Endothelial cell of umbilical vein (primary cell): ENCODE results near the gene ROPN1B. TPM values are rescaled to one million over a fixed set of nuclear protein-coding genes. Genes with fewer than 3 reads are reported as not detected.

Experiments
- BruUV-seq: library from RNA; stranded (reverse); fragments of 400-500 nt; replicated peaks from 2 replicates; lab custom pipeline; 2021; lab: Mats Ljungman, UMichigan
- CTCF ChIA-PET: fragments of 300-600, 350-600 bp; sonication (Branson Sonifier 250); formaldehyde crosslinking; loops from one replicate; lab custom pipeline; 2021; ENCODE audit warnings: antibody characterized with exemption, inconsistent platforms; lab: Charles Lee
- POLR2A ChIA-PET: fragments of 300-600, 350-600 bp; sonication (Branson Sonifier 250); formaldehyde crosslinking; loops from one replicate; lab custom pipeline; 2021; ENCODE audit warnings: antibody characterized with exemption, inconsistent platforms; lab: Charles Lee
- DNase-seq: peaks from one replicate; pipeline ENCODE4 v3.0.0-alpha.2; 2011; ENCODE audit warnings: low read depth, low spot score
- FAIRE-seq: peaks from 2 replicates; lab custom pipeline; 2011; peaks lifted over from hg19 to GRCh38; lab: Jason Lieb, UNC
- H2AFZ ChIP-seq: 2 replicates; pipeline ENCODE4 v1.6.0; 2012; ENCODE audit warnings: low read depth, low read length, control low read depth, inconsistent platforms
- H3K27ac ChIP-seq: 2 replicates; pipeline ENCODE4 v1.5.1; 2011; ENCODE audit warnings: low read depth, mild to moderate bottlenecking, control low read depth, low read length, moderate library complexity; ENCODE audit not compliant: insufficient read depth
- H3K27me3 ChIP-seq, 2 experiments: 2 replicates each; pipeline versions ENCODE4 v1.6.0 to v1.6.1; 2011; ENCODE audit warnings: low read length in 2 of 2, mixed read lengths in 1 of 2; ENCODE audit not compliant: control insufficient read depth in 2 of 2, insufficient read depth in 2 of 2
- H3K36me3 ChIP-seq, 2 experiments: 2 replicates in 1 of 2; 3 replicates in 1 of 2; pipeline ENCODE4 v1.5.1; 2011; ENCODE audit warnings: low read length in 2 of 2, mild to moderate bottlenecking in 1 of 2, moderate library complexity in 1 of 2; ENCODE audit not compliant: control insufficient read depth in 2 of 2, insufficient read depth in 2 of 2; ENCODE audit errors: extremely low read depth in 1 of 2
- H3K4me1 ChIP-seq: 3 replicates; pipeline ENCODE4 v1.5.1; 2011; ENCODE audit warnings: mild to moderate bottlenecking, low read length; ENCODE audit not compliant: control insufficient read depth, insufficient read depth; ENCODE audit errors: extremely low read depth
- H3K4me2 ChIP-seq: 2 replicates; pipeline ENCODE4 v1.6.1; 2011; ENCODE audit warnings: low read length, control low read depth, mixed read lengths; ENCODE audit not compliant: insufficient read depth
- H3K4me3 ChIP-seq, 3 experiments: fragments of 200-600 bp in 1 of 3; sonication (generic), shearing (Covaris generic) in 1 of 3; replicated peaks in 1 of 3; 2 replicates each; pipeline ENCODE4 v1.5.1; 2011 to 2016; ENCODE audit warnings: control low read depth in 3 of 3, low read length in 3 of 3, mild to moderate bottlenecking in 2 of 3, inconsistent platforms in 1 of 3, low read depth in 1 of 3, moderate library complexity in 1 of 3; ENCODE audit not compliant: insufficient read depth in 1 of 3
- H3K79me2 ChIP-seq: 2 replicates; pipeline ENCODE4 v1.6.0; 2012; ENCODE audit warnings: low read length, inconsistent platforms; ENCODE audit not compliant: control insufficient read depth, insufficient read depth
- H3K9ac ChIP-seq: replicated peaks from 2 replicates; pipeline ENCODE3; 2011; ENCODE audit warnings: low read length, control low read depth; ENCODE audit not compliant: insufficient read depth; ENCODE audit errors: extremely low read depth
- H3K9me1 ChIP-seq: replicated peaks from 3 replicates; pipeline ENCODE4 v1.6.0; 2011; ENCODE audit warnings: mild to moderate bottlenecking, low read length; ENCODE audit not compliant: control insufficient read depth, insufficient read depth; ENCODE audit errors: extremely low read depth
- H3K9me3 ChIP-seq: replicated peaks from 2 replicates; pipeline ENCODE4 v1.5.1; 2012; ENCODE audit warnings: low read length, inconsistent platforms; ENCODE audit not compliant: control insufficient read depth, insufficient read depth
- H4K20me1 ChIP-seq: replicated peaks from 2 replicates; pipeline ENCODE3; 2011; ENCODE audit warnings: mild to moderate bottlenecking, low read length; ENCODE audit not compliant: control insufficient read depth, insufficient read depth; ENCODE audit errors: extremely low read depth
- EZH2 ChIP-seq: IDR thresholded peaks from 2 replicates; pipeline ENCODE4 v1.6.1; 2012; ENCODE audit warnings: borderline replicate concordance, low read depth, mild to moderate bottlenecking, moderate library complexity, low read length, inconsistent platforms; ENCODE audit not compliant: severe bottlenecking
- GATA2 ChIP-seq: IDR thresholded peaks from 2 replicates; pipeline ENCODE4 v1.7.0; 2011; ENCODE audit warnings: low read depth, mild to moderate bottlenecking, moderate library complexity, mixed read lengths, low read length; ENCODE audit not compliant: insufficient read length, insufficient read depth
- JUN ChIP-seq: IDR thresholded peaks from 2 replicates; pipeline ENCODE4 v1.6.1; 2011; ENCODE audit warnings: borderline replicate concordance, low read depth; ENCODE audit not compliant: insufficient read length, insufficient read depth
- MYC ChIP-seq: IDR thresholded peaks from one replicate; pipeline ENCODE4 v1.6.1; 2011; ENCODE audit warnings: mild to moderate bottlenecking, low read depth, low read length
- dilution Hi-C: fragments of 300-500 bp; cut with MboI; formaldehyde crosslinking; loops from one replicate; pipeline ENCODE4 v1.15.0; 2019; ENCODE audit warnings: low sequenced_read_pairs; ENCODE audit not compliant: extremely low pct_ligation_motif_present
- intact Hi-C: fragments of 100-400 bp; cut with micrococcal nuclease; formaldehyde crosslinking; loops from one replicate; pipeline ENCODE4 v1.10.0; 2022
- polyA plus RNA-seq, 4 experiments: library from polyadenylated mRNA; depleted of rRNA in 3 of 4; stranded (reverse) in 3 of 4; unstranded in 1 of 4; fragments of >200 nt; gene quantifications; 2 replicates each; pipeline versions ENCODE4 v1.2.1 to v1.2.3, GENCODE V29; 2011 to 2012; ENCODE audit warnings: missing spikeins in 1 of 4
- total RNA-seq: library from RNA; stranded (reverse); gene quantifications from 2 replicates; pipeline ENCODE4 v1.2.3, GENCODE V29; 2021

The ROPN1B gene
- total and polyA plus RNA-seq, 2 donors (not counting 3 experiments of a cell fraction or from before 2014, with no cell fraction given) = not detected

GRCh38 chr3:126022741-126023359 is 53.9 kb downstream of the ROPN1B start:
- no peak overlapping the region for H3K27ac ChIP-seq
- no peaks in the 10 kb centered on the region for H3K79me2 ChIP-seq
- no peak for FAIRE-seq
- H3K9me1 ChIP-seq = no peaks in the 10 kb centered on the region
- no peaks in the 10 kb centered on the region for H4K20me1 ChIP-seq
- ChIA-PET CTCF (no interaction called here), POLR2A (no interaction called here)
- TF ChIP-seq JUN (no peak), GATA2 (no peak)
- DNase-seq = no peak
- dilution Hi-C loops = no loop called here
- no peaks in the 10 kb centered on the region for H3K9me3 ChIP-seq
- BruUV-seq = no TSS peak
- intact Hi-C loops = no loop called here
- H3K4me1 ChIP-seq = no peaks in the 10 kb centered on the region
- H3K36me3 ChIP-seq = peaks cover 0 to 7% of the 10 kb centered on the region in 2 experiments
- H3K27me3 ChIP-seq = no peaks in the 10 kb centered on the region
- no peak overlapping the region for H3K4me3 ChIP-seq
- H2AFZ ChIP-seq = no peak overlapping the region
- no peak overlapping the region for H3K4me2 ChIP-seq
- no peak overlapping the region for H3K9ac ChIP-seq

GRCh38 chr3:126023390-126023789 is 54.4 kb downstream of the ROPN1B start:
- Histone ChIP-seq H3K9me3 (no peaks in the 10 kb centered on the region), H3K36me3 (peaks cover 0 to 7% of the 10 kb centered on the region in 2 experiments), H3K27ac (no peak overlapping the region), H3K9ac (no peak overlapping the region), H2AFZ (no peak overlapping the region), H3K79me2 (no peaks in the 10 kb centered on the region), H3K27me3 (no peaks in the 10 kb centered on the region), H3K9me1 (no peaks in the 10 kb centered on the region), H3K4me1 (no peaks in the 10 kb centered on the region), H4K20me1 (no peaks in the 10 kb centered on the region), H3K4me2 (no peak overlapping the region), H3K4me3 (no peak overlapping the region)
- DNase-seq (no peak), FAIRE-seq (no peak)
- intact Hi-C loops (no loop called here), dilution Hi-C loops (no loop called here)
- no TSS peak for BruUV-seq
- TF ChIP-seq EZH2 (no peak), MYC (no peak)
- ChIA-PET POLR2A (no interaction called here), CTCF (no interaction called here)
